GM23338 (cell line): ENCODE results near the gene PINK1. TPM values are rescaled to one million over a fixed set of nuclear protein-coding genes. Genes with fewer than 3 reads are reported as not detected.

ENCODE experiments used
- ATAC-seq: fragments of 200-7000 bp; cut with Tn5 transposase; 3 replicates; pipeline ENCODE4 v1.9.1; 2020
- DNase-seq: peaks from one replicate; pipeline ENCODE4 v3.0.0-alpha.2; 2015; ENCODE audit warnings: low spot score
- H2AFZ ChIP-seq: fragments of 200-600 bp; sonication (generic); 2 replicates; pipeline ENCODE4 v1.8.0; 2016; ENCODE audit warnings: antibody characterized with exemption, mild to moderate bottlenecking, moderate library complexity
- H3F3A ChIP-seq: fragments of 200-600 bp; sonication (generic); replicated peaks from 2 replicates; pipeline ENCODE4 v1.8.0; 2017; ENCODE audit warnings: antibody characterized with exemption, mixed run types, low read depth
- H3K27ac ChIP-seq: fragments of 200-600 bp; sonication (generic); 2 replicates; pipeline ENCODE4 v1.6.1; 2016; ENCODE audit warnings: low read depth
- H3K27me3 ChIP-seq: fragments of 200-600 bp; sonication (generic); 2 replicates; pipeline ENCODE4 v1.8.0; 2016; ENCODE audit warnings: mild to moderate bottlenecking, mixed run types, moderate library complexity; ENCODE audit not compliant: insufficient read depth
- H3K36me3 ChIP-seq: fragments of 200-600 bp; sonication (generic); 2 replicates; pipeline ENCODE4 v1.8.0; 2016; ENCODE audit warnings: mild to moderate bottlenecking; ENCODE audit not compliant: insufficient read depth
- H3K4me1 ChIP-seq: fragments of 200-600 bp; sonication (generic); 2 replicates; pipeline ENCODE4 v1.8.0; 2016; ENCODE audit warnings: mild to moderate bottlenecking, moderate library complexity; ENCODE audit not compliant: insufficient read depth
- H3K4me2 ChIP-seq: fragments of 200-600 bp; sonication (generic); 2 replicates; pipeline ENCODE4 v1.7.1; 2017; ENCODE audit warnings: mixed run types
- H3K4me3 ChIP-seq: fragments of 200-600 bp; sonication (generic); 2 replicates; pipeline ENCODE4 v1.6.1; 2016; ENCODE audit warnings: mixed run types
- H3K79me2 ChIP-seq: fragments of 200-600 bp; sonication (generic); replicated peaks from 2 replicates; pipeline ENCODE4 v1.8.0; 2017; ENCODE audit warnings: mild to moderate bottlenecking; ENCODE audit not compliant: insufficient read depth
- H3K9me2 ChIP-seq: fragments of 200-600 bp; sonication (generic); 2 replicates; pipeline ENCODE4 v1.8.0; 2017; ENCODE audit not compliant: insufficient read depth
- H4K20me1 ChIP-seq: fragments of 200-600 bp; sonication (generic); replicated peaks from 2 replicates; pipeline ENCODE4 v1.8.0; 2017; ENCODE audit warnings: mild to moderate bottlenecking; ENCODE audit not compliant: insufficient read depth
- H3K27ac Mint-ChIP-seq: 2 replicates; pipeline ENCODE4 v1.8.0; 2020; ENCODE audit warnings: inconsistent platforms, mild to moderate bottlenecking, moderate library complexity, mixed read lengths
- H3K27me3 Mint-ChIP-seq: 3 replicates; pipeline ENCODE4 v1.8.0; 2022; ENCODE audit warnings: low read depth, mild to moderate bottlenecking, moderate library complexity, mixed read lengths, inconsistent platforms; ENCODE audit not compliant: insufficient read depth, poor library complexity
- H3K36me3 Mint-ChIP-seq: 3 replicates; pipeline ENCODE4 v1.8.0; 2021; ENCODE audit warnings: low read depth, mild to moderate bottlenecking, inconsistent platforms, moderate library complexity, mixed read lengths
- H3K4me1 Mint-ChIP-seq: 3 replicates; pipeline ENCODE4 v1.8.0; 2020; ENCODE audit warnings: mild to moderate bottlenecking, inconsistent platforms, mixed read lengths
- H3K4me3 Mint-ChIP-seq: 3 replicates; pipeline ENCODE4 v1.8.0; 2021; ENCODE audit warnings: moderate library complexity, mild to moderate bottlenecking, inconsistent platforms, mixed read lengths
- H3K9me3 Mint-ChIP-seq: 3 replicates; pipeline ENCODE4 v1.8.0; 2020; ENCODE audit warnings: moderate library complexity, mild to moderate bottlenecking, inconsistent platforms, mixed read lengths
- CREB1 ChIP-seq: fragments of 250-450 bp; sonication (Bioruptor Pico); IDR thresholded peaks from 2 replicates; pipeline ENCODE4 v1.5.0; 2020; ENCODE audit warnings: low read depth, mild to moderate bottlenecking, moderate library complexity
- EZH2phosphoT487 ChIP-seq: fragments of 200-600 bp; sonication (generic); IDR thresholded peaks from one replicate; pipeline ENCODE4 v1.8.1; 2018; ENCODE audit warnings: antibody characterized with exemption; ENCODE audit not compliant: unreplicated experiment
- JUNB ChIP-seq: IDR thresholded peaks from one replicate; pipeline ENCODE4 v1.6.1; 2016; ENCODE audit warnings: antibody characterized with exemption; ENCODE audit not compliant: unreplicated experiment
- polyA plus RNA-seq: library from polyadenylated mRNA; unstranded; fragments of >200 nt; fragmentation: Nextera tagmentation; extraction: Ambion mirVana; gene quantifications from 2 replicates; pipeline ENCODE4 v1.2.1, GENCODE V29; 2016
- total RNA-seq: library from RNA; depleted of rRNA; stranded (reverse); fragments of >200 nt; shearing (Covaris generic); gene quantifications from 2 replicates; pipeline ENCODE4 v1.2.3, GENCODE V29; 2014
- TF ChIP-seq, protein P1 (sequence below): fragments of 250-450 bp; sonication (Bioruptor Pico); IDR thresholded peaks from 2 replicates; pipeline ENCODE4 v1.5.0; 2020; ENCODE audit warnings: mild to moderate bottlenecking, moderate library complexity
- TF ChIP-seq, protein P2 (sequence below): IDR thresholded peaks from 2 replicates; pipeline ENCODE4 v1.6.1; 2016; ENCODE audit warnings: antibody characterized with exemption
- TF ChIP-seq, protein P3 (sequence below), 2 experiments: fragments of 200-600 bp in 1 of 2; sonication (generic) in 1 of 2; conservative IDR thresholded peaks; 2 replicates each; pipeline versions ENCODE4 v1.5.1 to v1.6.1; 2016 to 2017; ENCODE audit warnings: antibody characterized with exemption in 2 of 2, low read depth in 2 of 2, mild to moderate bottlenecking in 2 of 2, moderate library complexity in 1 of 2

The PINK1 gene
- total and polyA plus RNA-seq, 2 experiments from 2014 or later = 20.8 to 42.7 TPM

DNA sequence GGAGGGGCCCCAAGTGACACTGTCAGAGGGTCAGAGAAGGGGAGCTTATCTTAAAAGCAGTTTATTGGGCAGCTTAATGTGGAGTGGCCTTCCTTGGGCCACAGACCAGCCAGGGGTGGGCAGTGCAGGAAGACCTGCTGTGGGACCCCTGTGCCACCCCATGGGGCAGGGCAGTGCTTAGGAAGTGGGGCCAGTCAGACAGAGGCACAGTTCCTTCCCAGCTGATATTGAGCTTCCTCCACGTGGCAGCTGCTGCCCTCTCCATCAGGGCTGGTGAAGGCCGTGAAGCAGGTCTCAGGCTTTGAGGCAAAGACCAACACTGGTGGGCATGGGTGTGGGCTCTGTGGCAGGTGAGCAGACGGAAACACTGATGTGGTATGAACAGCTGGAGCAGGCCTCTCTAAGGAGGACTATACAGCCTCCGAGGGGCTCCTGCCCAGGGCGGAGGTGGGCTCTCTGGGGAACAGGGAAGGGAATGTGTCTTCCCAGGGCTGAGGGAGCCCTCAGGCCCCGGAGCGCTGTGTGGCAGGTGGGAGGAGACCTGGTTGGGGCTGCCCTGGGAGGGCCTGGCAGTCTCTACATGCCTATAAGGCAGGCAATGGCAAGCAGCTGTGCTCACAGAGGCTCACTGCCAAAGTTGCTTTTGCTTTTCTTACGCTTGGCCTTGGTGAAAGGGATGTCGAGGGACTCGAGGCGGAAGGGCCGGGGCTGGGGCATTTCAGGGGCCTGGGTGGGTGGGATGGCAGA is 30.9 kb downstream of the PINK1 start (continued):
- TF ChIP-seq, protein P1, sequence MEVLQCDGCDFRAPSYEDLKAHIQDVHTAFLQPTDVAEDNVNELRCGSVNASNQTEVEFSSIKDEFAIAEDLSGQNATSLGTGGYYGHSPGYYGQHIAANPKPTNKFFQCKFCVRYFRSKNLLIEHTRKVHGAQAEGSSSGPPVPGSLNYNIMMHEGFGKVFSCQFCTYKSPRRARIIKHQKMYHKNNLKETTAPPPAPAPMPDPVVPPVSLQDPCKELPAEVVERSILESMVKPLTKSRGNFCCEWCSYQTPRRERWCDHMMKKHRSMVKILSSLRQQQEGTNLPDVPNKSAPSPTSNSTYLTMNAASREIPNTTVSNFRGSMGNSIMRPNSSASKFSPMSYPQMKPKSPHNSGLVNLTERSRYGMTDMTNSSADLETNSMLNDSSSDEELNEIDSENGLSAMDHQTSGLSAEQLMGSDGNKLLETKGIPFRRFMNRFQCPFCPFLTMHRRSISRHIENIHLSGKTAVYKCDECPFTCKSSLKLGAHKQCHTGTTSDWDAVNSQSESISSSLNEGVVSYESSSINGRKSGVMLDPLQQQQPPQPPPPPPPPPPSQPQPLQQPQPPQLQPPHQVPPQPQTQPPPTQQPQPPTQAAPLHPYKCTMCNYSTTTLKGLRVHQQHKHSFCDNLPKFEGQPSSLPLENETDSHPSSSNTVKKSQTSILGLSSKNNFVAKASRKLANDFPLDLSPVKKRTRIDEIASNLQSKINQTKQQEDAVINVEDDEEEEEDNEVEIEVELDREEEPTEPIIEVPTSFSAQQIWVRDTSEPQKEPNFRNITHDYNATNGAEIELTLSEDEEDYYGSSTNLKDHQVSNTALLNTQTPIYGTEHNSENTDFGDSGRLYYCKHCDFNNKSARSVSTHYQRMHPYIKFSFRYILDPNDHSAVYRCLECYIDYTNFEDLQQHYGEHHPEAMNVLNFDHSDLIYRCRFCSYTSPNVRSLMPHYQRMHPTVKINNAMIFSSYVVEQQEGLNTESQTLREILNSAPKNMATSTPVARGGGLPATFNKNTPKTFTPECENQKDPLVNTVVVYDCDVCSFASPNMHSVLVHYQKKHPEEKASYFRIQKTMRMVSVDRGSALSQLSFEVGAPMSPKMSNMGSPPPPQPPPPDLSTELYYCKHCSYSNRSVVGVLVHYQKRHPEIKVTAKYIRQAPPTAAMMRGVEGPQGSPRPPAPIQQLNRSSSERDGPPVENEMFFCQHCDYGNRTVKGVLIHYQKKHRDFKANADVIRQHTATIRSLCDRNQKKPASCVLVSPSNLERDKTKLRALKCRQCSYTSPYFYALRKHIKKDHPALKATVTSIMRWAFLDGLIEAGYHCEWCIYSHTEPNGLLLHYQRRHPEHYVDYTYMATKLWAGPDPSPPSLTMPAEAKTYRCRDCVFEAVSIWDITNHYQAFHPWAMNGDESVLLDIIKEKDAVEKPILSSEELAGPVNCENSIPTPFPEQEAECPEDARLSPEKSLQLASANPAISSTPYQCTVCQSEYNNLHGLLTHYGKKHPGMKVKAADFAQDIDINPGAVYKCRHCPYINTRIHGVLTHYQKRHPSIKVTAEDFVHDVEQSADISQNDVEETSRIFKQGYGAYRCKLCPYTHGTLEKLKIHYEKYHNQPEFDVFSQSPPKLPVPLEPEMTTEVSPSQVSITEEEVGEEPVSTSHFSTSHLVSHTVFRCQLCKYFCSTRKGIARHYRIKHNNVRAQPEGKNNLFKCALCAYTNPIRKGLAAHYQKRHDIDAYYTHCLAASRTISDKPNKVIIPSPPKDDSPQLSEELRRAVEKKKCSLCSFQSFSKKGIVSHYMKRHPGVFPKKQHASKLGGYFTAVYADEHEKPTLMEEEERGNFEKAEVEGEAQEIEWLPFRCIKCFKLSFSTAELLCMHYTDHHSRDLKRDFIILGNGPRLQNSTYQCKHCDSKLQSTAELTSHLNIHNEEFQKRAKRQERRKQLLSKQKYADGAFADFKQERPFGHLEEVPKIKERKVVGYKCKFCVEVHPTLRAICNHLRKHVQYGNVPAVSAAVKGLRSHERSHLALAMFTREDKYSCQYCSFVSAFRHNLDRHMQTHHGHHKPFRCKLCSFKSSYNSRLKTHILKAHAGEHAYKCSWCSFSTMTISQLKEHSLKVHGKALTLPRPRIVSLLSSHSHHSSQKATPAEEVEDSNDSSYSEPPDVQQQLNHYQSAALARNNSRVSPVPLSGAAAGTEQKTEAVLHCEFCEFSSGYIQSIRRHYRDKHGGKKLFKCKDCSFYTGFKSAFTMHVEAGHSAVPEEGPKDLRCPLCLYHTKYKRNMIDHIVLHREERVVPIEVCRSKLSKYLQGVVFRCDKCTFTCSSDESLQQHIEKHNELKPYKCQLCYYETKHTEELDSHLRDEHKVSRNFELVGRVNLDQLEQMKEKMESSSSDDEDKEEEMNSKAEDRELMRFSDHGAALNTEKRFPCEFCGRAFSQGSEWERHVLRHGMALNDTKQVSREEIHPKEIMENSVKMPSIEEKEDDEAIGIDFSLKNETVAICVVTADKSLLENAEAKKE = no peak
- TF ChIP-seq EZH2phosphoT487 (no peak), CREB1 (no peak)
- TF ChIP-seq, protein P2, sequence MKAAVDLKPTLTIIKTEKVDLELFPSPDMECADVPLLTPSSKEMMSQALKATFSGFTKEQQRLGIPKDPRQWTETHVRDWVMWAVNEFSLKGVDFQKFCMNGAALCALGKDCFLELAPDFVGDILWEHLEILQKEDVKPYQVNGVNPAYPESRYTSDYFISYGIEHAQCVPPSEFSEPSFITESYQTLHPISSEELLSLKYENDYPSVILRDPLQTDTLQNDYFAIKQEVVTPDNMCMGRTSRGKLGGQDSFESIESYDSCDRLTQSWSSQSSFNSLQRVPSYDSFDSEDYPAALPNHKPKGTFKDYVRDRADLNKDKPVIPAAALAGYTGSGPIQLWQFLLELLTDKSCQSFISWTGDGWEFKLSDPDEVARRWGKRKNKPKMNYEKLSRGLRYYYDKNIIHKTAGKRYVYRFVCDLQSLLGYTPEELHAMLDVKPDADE = no peak

DNA sequence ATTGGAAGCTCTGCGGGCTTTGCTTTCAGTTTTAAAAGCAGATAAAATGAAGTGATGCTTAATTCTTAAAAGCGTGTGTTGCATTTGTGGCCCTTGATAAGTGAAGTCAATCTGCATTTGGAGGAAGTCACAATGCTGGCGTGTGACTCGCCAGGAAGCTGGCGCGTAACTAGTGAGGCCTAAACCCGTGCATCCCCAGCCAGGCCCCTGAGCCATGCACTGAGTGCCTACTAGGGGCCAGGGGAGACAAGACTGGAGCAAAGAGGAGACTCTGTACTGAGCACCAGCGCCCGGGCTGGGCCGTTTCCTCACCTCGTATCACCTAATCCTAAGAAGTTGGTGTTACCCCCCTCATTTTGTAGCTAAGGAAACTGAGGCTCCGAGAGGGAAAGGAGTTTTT is 32.5 kb downstream of the PINK1 start:
- ATAC-seq = no peak
- no peak overlapping the region for H3K4me3 ChIP-seq
- no peak overlapping the region for H2AFZ ChIP-seq
- Mint-ChIP-seq H3K4me3 (no peak overlapping the region), H3K27me3 (peaks cover 11% of the 10 kb centered on the region), H3K4me1 (peaks cover 9% of the 10 kb centered on the region), H3K27ac (peak overlapping the region; percentile 62; the same call in 1 of the 2 replicates), H3K36me3 (peaks cover 5% of the 10 kb centered on the region; the same call in 2 of the 3 replicates), H3K9me3 (no peaks in the 10 kb centered on the region; the same call in 2 of the 3 replicates)
- no peaks in the 10 kb centered on the region; the same call in 1 of the 2 replicates for H4K20me1 ChIP-seq
- peaks cover 4% of the 10 kb centered on the region; the same call in 1 of the 2 replicates for H3K4me1 ChIP-seq
- H3K4me2 ChIP-seq = no peak overlapping the region
- DNase-seq = no peak
- H3F3A ChIP-seq = no peaks in the 10 kb centered on the region
- no peaks in the 10 kb centered on the region for H3K9me2 ChIP-seq
- no peaks in the 10 kb centered on the region for H3K36me3 ChIP-seq
- peaks cover 4% of the 10 kb centered on the region for H3K79me2 ChIP-seq
- H3K27ac ChIP-seq = no peak overlapping the region
- H3K27me3 ChIP-seq = no peaks in the 10 kb centered on the region
- TF ChIP-seq CREB1 = no peak
- TF ChIP-seq JUNB = no peak
- TF ChIP-seq, protein P3, sequence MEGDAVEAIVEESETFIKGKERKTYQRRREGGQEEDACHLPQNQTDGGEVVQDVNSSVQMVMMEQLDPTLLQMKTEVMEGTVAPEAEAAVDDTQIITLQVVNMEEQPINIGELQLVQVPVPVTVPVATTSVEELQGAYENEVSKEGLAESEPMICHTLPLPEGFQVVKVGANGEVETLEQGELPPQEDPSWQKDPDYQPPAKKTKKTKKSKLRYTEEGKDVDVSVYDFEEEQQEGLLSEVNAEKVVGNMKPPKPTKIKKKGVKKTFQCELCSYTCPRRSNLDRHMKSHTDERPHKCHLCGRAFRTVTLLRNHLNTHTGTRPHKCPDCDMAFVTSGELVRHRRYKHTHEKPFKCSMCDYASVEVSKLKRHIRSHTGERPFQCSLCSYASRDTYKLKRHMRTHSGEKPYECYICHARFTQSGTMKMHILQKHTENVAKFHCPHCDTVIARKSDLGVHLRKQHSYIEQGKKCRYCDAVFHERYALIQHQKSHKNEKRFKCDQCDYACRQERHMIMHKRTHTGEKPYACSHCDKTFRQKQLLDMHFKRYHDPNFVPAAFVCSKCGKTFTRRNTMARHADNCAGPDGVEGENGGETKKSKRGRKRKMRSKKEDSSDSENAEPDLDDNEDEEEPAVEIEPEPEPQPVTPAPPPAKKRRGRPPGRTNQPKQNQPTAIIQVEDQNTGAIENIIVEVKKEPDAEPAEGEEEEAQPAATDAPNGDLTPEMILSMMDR (conservative IDR thresholded peaks at IDR 0.05; ENCODE audit: low read depth in 2 of 2) = no peak
- TF ChIP-seq EZH2phosphoT487 = no peak
